HG03135 (cell line): ENCODE data around the gene NRIP3.
"Not testable (repeated sequence)": the region's sequence is repeated elsewhere in the genome, so short reads cannot be mapped to it uniquely, and the experiment has no call there.

Experiments
- ATAC-seq: cut with Tn5 transposase; IDR thresholded peaks from one replicate; pipeline ENCODE4 v1.9.1; 2021; ENCODE audit warnings: mild to moderate bottlenecking, moderate library complexity; ENCODE audit not compliant: unreplicated experiment

The NRIP3 gene

GRCh38 chr11:8973121-8973520, 30.7 kb downstream of the NRIP3 start:
- no peak for ATAC-seq

- no peak for ATAC-seq
Observed at GRCh38 chr11:8971924-8972316, 31.9 kb downstream of the NRIP3 start.

- ATAC-seq, result no peak
Observed at GRCh38 chr11:8971196-8971923, 32.4 kb downstream of the NRIP3 start.

GRCh38 chr11:8967184-8967583, 36.6 kb downstream of the NRIP3 start:
- ATAC-seq, result no peak

GRCh38 chr11:8964324-8965320, 39.2 kb downstream of the NRIP3 start, which contains the start of gene TMEM9B:
TSS of gene TMEM9B (minus strand) at chr11:8964442. CDS start at chr11:8964313, 129 bp downstream.
- peak; percentile 80 for ATAC-seq

- peak; percentile 65 for ATAC-seq
Observed at GRCh38 chr11:8963569-8964323, 40.1 kb downstream of the NRIP3 start.

- ATAC-seq, result no peak
Observed at GRCh38 chr11:8962841-8963240, 41.0 kb downstream of the NRIP3 start.

GRCh38 chr11:8961401-8961800, 42.4 kb downstream of the NRIP3 start:
- no peak for ATAC-seq

- peak; percentile 42 for ATAC-seq
Observed at GRCh38 chr11:8959546-8960166, 44.1 kb downstream of the NRIP3 start.

GRCh38 chr11:8956860-8957259, 46.9 kb downstream of the NRIP3 start:
- no peak for ATAC-seq

GRCh38 chr11:8948886-8949285, 54.9 kb downstream of the NRIP3 start:
- no peak for ATAC-seq

GRCh38 chr11:8947230-8947943, 56.4 kb downstream of the NRIP3 start:
- no peak for ATAC-seq

GRCh38 chr11:8942518-8943066, 61.2 kb downstream of the NRIP3 start, which contains the start of gene ASCL3:
TSS of gene ASCL3 (minus strand) at chr11:8943016. CDS start at chr11:8938161, 4,855 bp downstream.
- ATAC-seq, result no peak

- no peak for ATAC-seq
Observed at GRCh38 chr11:8941341-8942103, 62.3 kb downstream of the NRIP3 start.

- no peak for ATAC-seq
Observed at GRCh38 chr11:8937659-8938058, 66.1 kb downstream of the NRIP3 start.

GRCh38 chr11:8937159-8937558, 66.6 kb downstream of the NRIP3 start:
- ATAC-seq, result no peak

- ATAC-seq, result not testable (repeated sequence)
Observed at GRCh38 chr11:8935789-8936188, 68.0 kb downstream of the NRIP3 start.

GRCh38 chr11:8934742-8935488, 68.9 kb downstream of the NRIP3 start:
- ATAC-seq, result no peak
